ENCODE measurements around the gene RNF220. TPM values are rescaled to one million over a fixed set of nuclear protein-coding genes. Genes with fewer than 3 reads are reported as not detected.

Gene RNF220
- total RNA-seq, 1 experiment from 2014 or later = 66.6 TPM

DNA sequence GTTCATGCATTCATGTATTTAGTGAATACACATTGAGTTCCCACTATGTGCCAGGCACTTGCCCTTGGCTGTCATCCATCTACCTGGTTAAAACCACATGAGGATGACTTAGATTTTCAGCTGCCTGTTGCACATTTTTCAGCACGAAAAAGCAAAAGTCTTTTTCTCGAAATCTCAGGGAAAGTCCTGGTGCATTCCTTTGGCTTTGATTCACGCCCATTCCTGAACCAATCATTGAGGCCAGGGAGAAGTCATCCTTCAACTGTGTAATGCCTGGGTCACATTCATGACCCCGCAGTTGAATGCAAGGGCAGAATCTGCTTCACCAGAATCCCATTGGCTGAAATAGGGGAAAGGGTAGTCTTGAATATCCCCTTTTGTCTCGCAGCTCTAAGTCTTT is 84.4 kb downstream of the RNF220 start:
- POLR2A ChIA-PET (ENCODE audit: unreplicated experiment) = no interaction called here
- no TSS peak for BruUV-seq (replicated peaks)

DNA sequence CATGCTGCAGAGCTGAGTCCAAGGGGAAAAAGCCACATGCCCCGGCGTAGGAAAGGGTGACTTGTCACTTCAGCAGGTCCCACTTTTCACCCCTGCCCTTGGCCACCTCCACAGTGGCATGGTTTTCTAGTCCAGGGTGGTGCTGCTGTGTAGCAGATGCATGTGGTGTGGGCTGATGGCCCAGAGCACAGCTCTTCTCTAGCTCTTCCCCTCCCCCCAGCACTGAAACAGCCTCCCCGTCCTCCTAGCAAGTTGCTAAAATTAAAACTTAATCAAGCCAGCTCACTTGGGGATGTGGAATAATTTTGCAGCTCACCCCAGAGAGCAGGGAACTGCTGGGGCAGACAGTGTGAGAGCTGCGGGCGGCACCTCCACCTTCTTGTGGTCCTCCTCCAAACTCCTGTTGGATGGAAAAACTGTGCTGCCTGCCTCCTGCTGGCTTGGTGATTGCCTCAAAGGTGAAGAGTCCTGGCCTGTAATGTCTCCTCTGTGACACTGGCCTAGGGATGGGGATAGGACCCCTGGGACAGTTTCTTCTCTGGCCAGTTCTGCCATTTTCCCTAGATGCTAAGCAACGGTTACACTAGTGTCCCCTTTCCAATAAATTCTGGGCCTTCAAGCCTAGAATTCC is 91.6 kb downstream of the RNF220 start:
- ATAC-seq = no peak
- H3K9me3 ChIP-seq (ENCODE audit: low read length) = no peaks in the 10 kb centered on the region
- H2AFZ ChIP-seq (ENCODE audit: low read length) = no peak overlapping the region
- no peaks in the 10 kb centered on the region for H4K20me1 ChIP-seq (ENCODE audit: low read length)
- H3K27me3 ChIP-seq (ENCODE audit: low read length) = 0 out of 2 replicates have a peak, but pooled peaks cover 3% of the 10 kb centered on the region
- no peak overlapping the region for H3K4me3 ChIP-seq (ENCODE audit: low read length)
- POLR2A ChIA-PET (ENCODE audit: unreplicated experiment) = no interaction called here
- no peaks in the 10 kb centered on the region for H3K36me3 ChIP-seq (ENCODE audit: low read depth, low read length)
- no peaks in the 10 kb centered on the region for H3F3A ChIP-seq (ENCODE audit: low read length, unreplicated experiment)
- no peaks in the 10 kb centered on the region; the same call in 1 of the 2 replicates for H3K4me1 ChIP-seq (ENCODE audit: insufficient read depth, low read length)
- intact Hi-C loops (cut with micrococcal nuclease) = no loop called here
- BruUV-seq (replicated peaks) = no TSS peak
- no peaks in the 10 kb centered on the region for H3K79me2 ChIP-seq (ENCODE audit: low read length)
- no peak for DNase-seq
- TF ChIP-seq, protein P1, sequence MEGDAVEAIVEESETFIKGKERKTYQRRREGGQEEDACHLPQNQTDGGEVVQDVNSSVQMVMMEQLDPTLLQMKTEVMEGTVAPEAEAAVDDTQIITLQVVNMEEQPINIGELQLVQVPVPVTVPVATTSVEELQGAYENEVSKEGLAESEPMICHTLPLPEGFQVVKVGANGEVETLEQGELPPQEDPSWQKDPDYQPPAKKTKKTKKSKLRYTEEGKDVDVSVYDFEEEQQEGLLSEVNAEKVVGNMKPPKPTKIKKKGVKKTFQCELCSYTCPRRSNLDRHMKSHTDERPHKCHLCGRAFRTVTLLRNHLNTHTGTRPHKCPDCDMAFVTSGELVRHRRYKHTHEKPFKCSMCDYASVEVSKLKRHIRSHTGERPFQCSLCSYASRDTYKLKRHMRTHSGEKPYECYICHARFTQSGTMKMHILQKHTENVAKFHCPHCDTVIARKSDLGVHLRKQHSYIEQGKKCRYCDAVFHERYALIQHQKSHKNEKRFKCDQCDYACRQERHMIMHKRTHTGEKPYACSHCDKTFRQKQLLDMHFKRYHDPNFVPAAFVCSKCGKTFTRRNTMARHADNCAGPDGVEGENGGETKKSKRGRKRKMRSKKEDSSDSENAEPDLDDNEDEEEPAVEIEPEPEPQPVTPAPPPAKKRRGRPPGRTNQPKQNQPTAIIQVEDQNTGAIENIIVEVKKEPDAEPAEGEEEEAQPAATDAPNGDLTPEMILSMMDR (conservative IDR thresholded peaks at IDR 0.05; ENCODE audit: low read depth, low read length) = no peak
- TF ChIP-seq EZH2 (IDR thresholded peaks at IDR 0.05; ENCODE audit: low read length, unreplicated experiment) (no peak), EZH2phosphoT487 (IDR thresholded peaks at IDR 0.05; ENCODE audit: borderline replicate concordance, low read length) (no peak)
- no peak overlapping the region for H3K27ac ChIP-seq (ENCODE audit: low read length)
- H3K9me2 ChIP-seq (replicated peaks; ENCODE audit: low read length) = no peaks in the 10 kb centered on the region
- H3K9ac ChIP-seq (ENCODE audit: low read length) = no peak overlapping the region
- no peak overlapping the region for H3K4me2 ChIP-seq (ENCODE audit: low read length)
- CTCF ChIA-PET = interaction anchor here (0.6 kb wide), 1 partner anchor 73 kb away, joined by 3 read pairs; no protein-coding TSS in a partner anchor

More for the DNA sequence above, 84.4 kb downstream of the RNF220 start:
- Histone ChIP-seq H3K4me2 (ENCODE audit: low read length) (no peak overlapping the region), H3K4me3 (ENCODE audit: low read length) (no peak overlapping the region), H3K36me3 (ENCODE audit: low read depth, low read length) (no peaks in the 10 kb centered on the region), H3K27ac (ENCODE audit: low read length) (no peak overlapping the region), H3K9me3 (ENCODE audit: low read length) (no peaks in the 10 kb centered on the region), H2AFZ (ENCODE audit: low read length) (0 out of 2 replicates have a peak overlapping the region, but pooled peaks have one; percentile 44), H4K20me1 (ENCODE audit: low read length) (no peaks in the 10 kb centered on the region), H3K4me1 (ENCODE audit: insufficient read depth, low read length) (peaks cover 14% of the 10 kb centered on the region), H3K79me2 (ENCODE audit: low read length) (no peaks in the 10 kb centered on the region), H3K27me3 (ENCODE audit: low read length) (no peaks in the 10 kb centered on the region), H3K9ac (ENCODE audit: low read length) (no peak overlapping the region), H3F3A (ENCODE audit: low read length, unreplicated experiment) (no peaks in the 10 kb centered on the region), H3K9me2 (replicated peaks; ENCODE audit: low read length) (no peaks in the 10 kb centered on the region)
- DNase-seq (peak; percentile 52), ATAC-seq (no peak)
- CTCF ChIA-PET = no interaction called here
- intact Hi-C loops (cut with micrococcal nuclease) = no loop called here
- TF ChIP-seq EZH2 (IDR thresholded peaks at IDR 0.05; ENCODE audit: low read length, unreplicated experiment) (no peak), EZH2phosphoT487 (IDR thresholded peaks at IDR 0.05; ENCODE audit: borderline replicate concordance, low read length) (no peak)
- TF ChIP-seq, protein P1 (conservative IDR thresholded peaks at IDR 0.05; ENCODE audit: low read depth, low read length) = no peak

DNA sequence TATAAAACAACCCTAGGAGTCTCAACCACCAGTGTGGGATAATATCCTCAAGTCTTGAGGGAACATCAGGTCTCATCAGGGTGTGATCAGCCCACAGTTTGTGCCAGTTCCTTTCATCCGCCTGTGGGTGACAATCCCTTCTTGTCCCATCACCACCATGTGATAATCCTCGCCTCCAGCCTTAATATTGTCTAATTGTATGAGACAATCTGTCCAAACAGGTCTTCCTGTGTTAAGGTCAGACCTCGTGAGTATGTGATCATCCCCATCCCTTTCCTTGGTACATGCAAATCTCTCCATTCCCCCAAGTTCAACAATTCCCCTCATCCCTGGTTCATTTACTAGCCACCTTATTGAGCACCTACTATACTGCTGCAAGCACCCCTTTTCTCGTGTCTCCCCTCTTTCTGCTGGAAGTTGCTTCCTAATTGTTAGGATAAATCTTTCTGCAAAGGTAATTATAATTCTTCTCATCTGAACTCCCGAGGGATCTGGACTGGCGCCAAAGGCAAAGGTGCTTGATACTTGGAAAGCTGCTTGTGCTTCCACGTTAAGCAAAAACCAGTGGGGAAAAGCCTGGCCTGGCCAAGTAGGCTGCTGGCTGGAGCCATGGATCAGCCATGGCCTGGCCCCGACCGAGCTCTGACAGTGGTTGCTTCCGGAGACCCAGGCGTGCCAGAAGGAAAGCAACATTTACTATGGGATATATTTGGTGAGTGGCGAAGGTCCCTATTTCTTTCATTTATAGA is 92.5 kb downstream of the RNF220 start:
- ATAC-seq = no peak
- H3K4me1 ChIP-seq (ENCODE audit: insufficient read depth, low read length) = no peaks in the 10 kb centered on the region
- no peaks in the 10 kb centered on the region for H4K20me1 ChIP-seq (ENCODE audit: low read length)
- ChIA-PET POLR2A (ENCODE audit: unreplicated experiment) (no interaction called here), CTCF (no interaction called here)
- no peak overlapping the region for H3K9ac ChIP-seq (ENCODE audit: low read length)
- no peaks in the 10 kb centered on the region for H3K36me3 ChIP-seq (ENCODE audit: low read depth, low read length)
- no peak overlapping the region for H3K27ac ChIP-seq (ENCODE audit: low read length)
- H2AFZ ChIP-seq (ENCODE audit: low read length) = no peak overlapping the region
- no peaks in the 10 kb centered on the region for H3K9me2 ChIP-seq (replicated peaks; ENCODE audit: low read length)
- 0 out of 2 replicates have a peak, but pooled peaks cover 3% of the 10 kb centered on the region for H3K27me3 ChIP-seq (ENCODE audit: low read length)
- H3K4me3 ChIP-seq (ENCODE audit: low read length) = no peak overlapping the region
- no peaks in the 10 kb centered on the region for H3F3A ChIP-seq (ENCODE audit: low read length, unreplicated experiment)
- TF ChIP-seq EZH2phosphoT487 (IDR thresholded peaks at IDR 0.05; ENCODE audit: borderline replicate concordance, low read length) = no peak
- no peak for TF ChIP-seq EZH2 (IDR thresholded peaks at IDR 0.05; ENCODE audit: low read length, unreplicated experiment)
- TF ChIP-seq, protein P1 (conservative IDR thresholded peaks at IDR 0.05; ENCODE audit: low read depth, low read length) = no peak
- intact Hi-C loops (cut with micrococcal nuclease) = no loop called here
- no peak overlapping the region for H3K4me2 ChIP-seq (ENCODE audit: low read length)
- H3K9me3 ChIP-seq (ENCODE audit: low read length) = no peaks in the 10 kb centered on the region
- BruUV-seq (replicated peaks) = no TSS peak
- DNase-seq = no peak
- no peaks in the 10 kb centered on the region for H3K79me2 ChIP-seq (ENCODE audit: low read length)
